H1 (cell line): Measurements from ENCODE around the gene CMTM2.

ENCODE experiments used
- ATF3 ChIP-seq: IDR thresholded peaks from 2 replicates; pipeline ENCODE4 v1.6.1; 2011; ENCODE audit warnings: low read depth, mild to moderate bottlenecking, low read length; ENCODE audit not compliant: insufficient read depth
- EP300 ChIP-seq, 2 experiments: IDR thresholded peaks; 1 replicate in 1 of 2; 2 replicates in 1 of 2; pipeline ENCODE4 v1.6.1; 2011 to 2012; ENCODE audit warnings: low read depth in 2 of 2, low read length in 2 of 2, mild to moderate bottlenecking in 2 of 2, borderline replicate concordance in 1 of 2, inconsistent platforms in 1 of 2, moderate library complexity in 1 of 2
- EZH2 ChIP-seq: fragments of 200-600 bp; sonication (generic); IDR thresholded peaks from 2 replicates; pipeline ENCODE4 v1.7.1; 2012; ENCODE audit warnings: low read depth, mild to moderate bottlenecking, moderate library complexity, low read length, inconsistent platforms; ENCODE audit not compliant: severe bottlenecking
- GABPA ChIP-seq: IDR thresholded peaks from 2 replicates; pipeline ENCODE4 v1.6.1; 2011; ENCODE audit warnings: mild to moderate bottlenecking, low read length, moderate library complexity, borderline replicate concordance; ENCODE audit not compliant: insufficient read depth
- JUN ChIP-seq: IDR thresholded peaks from 2 replicates; pipeline ENCODE4 v1.6.1; 2011; ENCODE audit warnings: low read depth, mild to moderate bottlenecking, improper control_type of control experiment, low read length

- TF ChIP-seq GABPA (no peak), ATF3 (no peak), JUN (no peak), EZH2 (no peak), EP300 (IDR thresholded peaks at IDR 0.05; ENCODE audit: borderline replicate concordance in 1 of 2, low read depth in 2 of 2, low read length in 2 of 2) (no peak)
Observed at GRCh38 chr16:66592241-66592640, 13.0 kb downstream of the CMTM2 start.
